BJ (cell line): ENCODE measurements around the gene DYNC2I2. TPM values are rescaled to one million over a fixed set of nuclear protein-coding genes. Genes with fewer than 3 reads are reported as not detected.
"Not testable (repeated sequence)": the region's sequence is repeated elsewhere in the genome, so short reads cannot be mapped to it uniquely, and the experiment has no call there.

Source experiments
- CTCF ChIA-PET: fragments of 350-600 bp; formaldehyde crosslinking; extraction: SDS; loops from one replicate; lab custom pipeline; 2021; ENCODE audit warnings: antibody characterized with exemption, inconsistent platforms; lab: Yijun Ruan, JAX
- POLR2A ChIA-PET: fragments of 300-600 bp; sonication (Branson Sonifier 250); formaldehyde crosslinking; extraction: SDS; loops from one replicate; lab custom pipeline; 2021; ENCODE audit warnings: antibody characterized with exemption; lab: Charles Lee
- DNase-seq: peaks from one replicate; pipeline ENCODE4 v3.0.0-alpha.2; 2011; ENCODE audit warnings: low read depth
- H3K27me3 ChIP-seq: 2 replicates; pipeline ENCODE4 v1.6.0; 2011; ENCODE audit warnings: low read length; ENCODE audit not compliant: control insufficient read depth, insufficient read depth
- H3K36me3 ChIP-seq: 2 replicates; pipeline ENCODE4 v1.5.1; 2011; ENCODE audit warnings: low read length; ENCODE audit not compliant: control insufficient read depth, insufficient read depth
- H3K4me3 ChIP-seq: 2 replicates; pipeline ENCODE4 v1.5.1; 2011; ENCODE audit warnings: low read depth, mild to moderate bottlenecking, control low read depth, low read length
- polyA plus RNA-seq: library from polyadenylated mRNA; depleted of rRNA; stranded (reverse); fragments of >200 nt; gene quantifications from 2 replicates; pipeline ENCODE4 v1.2.3, GENCODE V29; 2011
- TF ChIP-seq, protein P1 (sequence below): IDR thresholded peaks from 2 replicates; pipeline ENCODE4 v1.5.1; 2011; ENCODE audit warnings: low read depth, mild to moderate bottlenecking, control low read depth, inconsistent platforms, low read length, moderate library complexity; ENCODE audit not compliant: insufficient read depth

Gene DYNC2I2
- polyA plus RNA-seq, 1 experiment: 50.4 TPM

GRCh38 chr9:128696923-128697707 lies 40.5 kb upstream of the DYNC2I2 start:
- no peaks in the 10 kb centered on the region for H3K27me3 ChIP-seq
- POLR2A ChIA-PET: no interaction called here
- TF ChIP-seq, protein P1, sequence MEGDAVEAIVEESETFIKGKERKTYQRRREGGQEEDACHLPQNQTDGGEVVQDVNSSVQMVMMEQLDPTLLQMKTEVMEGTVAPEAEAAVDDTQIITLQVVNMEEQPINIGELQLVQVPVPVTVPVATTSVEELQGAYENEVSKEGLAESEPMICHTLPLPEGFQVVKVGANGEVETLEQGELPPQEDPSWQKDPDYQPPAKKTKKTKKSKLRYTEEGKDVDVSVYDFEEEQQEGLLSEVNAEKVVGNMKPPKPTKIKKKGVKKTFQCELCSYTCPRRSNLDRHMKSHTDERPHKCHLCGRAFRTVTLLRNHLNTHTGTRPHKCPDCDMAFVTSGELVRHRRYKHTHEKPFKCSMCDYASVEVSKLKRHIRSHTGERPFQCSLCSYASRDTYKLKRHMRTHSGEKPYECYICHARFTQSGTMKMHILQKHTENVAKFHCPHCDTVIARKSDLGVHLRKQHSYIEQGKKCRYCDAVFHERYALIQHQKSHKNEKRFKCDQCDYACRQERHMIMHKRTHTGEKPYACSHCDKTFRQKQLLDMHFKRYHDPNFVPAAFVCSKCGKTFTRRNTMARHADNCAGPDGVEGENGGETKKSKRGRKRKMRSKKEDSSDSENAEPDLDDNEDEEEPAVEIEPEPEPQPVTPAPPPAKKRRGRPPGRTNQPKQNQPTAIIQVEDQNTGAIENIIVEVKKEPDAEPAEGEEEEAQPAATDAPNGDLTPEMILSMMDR: no peak
- H3K4me3 ChIP-seq: no peak overlapping the region
- CTCF ChIA-PET: interaction anchor here (1.3 to 2.0 kb wide), 3 partner anchors 13 to 62 kb away, joined by 3 to 11 read pairs (median 4); no protein-coding TSS in a partner anchor
- peaks cover 4% of the 10 kb centered on the region for H3K36me3 ChIP-seq
- DNase-seq: no peak

GRCh38 chr9:128694344-128694743 lies 37.7 kb upstream of the DYNC2I2 start:
- no peak overlapping the region for H3K4me3 ChIP-seq
- POLR2A ChIA-PET: no interaction called here
- no peak for DNase-seq
- CTCF ChIA-PET: interaction anchor here (6.3 kb wide), 1 partner anchor 7 kb away, joined by 41 read pairs; the partner anchor contains the start of gene PKN3
- TF ChIP-seq, protein P1: no peak
- peaks cover 4% of the 10 kb centered on the region for H3K36me3 ChIP-seq
- H3K27me3 ChIP-seq: no peaks in the 10 kb centered on the region

DNA sequence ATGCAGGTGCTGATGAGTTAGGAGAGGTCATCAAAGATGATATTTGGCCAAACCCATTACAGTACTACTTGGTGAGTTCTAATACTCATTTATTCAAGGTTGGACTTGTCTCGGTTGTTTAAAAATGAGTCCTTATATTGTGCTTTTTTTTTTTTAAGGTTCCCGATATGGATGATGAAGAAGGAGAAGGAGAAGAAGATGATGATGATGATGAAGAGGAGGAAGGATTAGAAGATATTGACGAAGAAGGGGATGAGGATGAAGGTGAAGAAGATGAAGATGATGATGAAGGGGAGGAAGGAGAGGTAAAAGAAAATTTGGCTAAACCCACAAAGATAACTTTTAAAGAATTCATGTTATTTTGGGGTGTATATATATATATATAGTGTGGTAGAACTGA lies 37.1 kb upstream of the DYNC2I2 start:
- H3K27me3 ChIP-seq, H3K36me3 ChIP-seq, POLR2A ChIA-PET, H3K4me3 ChIP-seq, DNase-seq: not testable (repeated sequence)
- CTCF ChIA-PET: interaction anchor here (6.3 kb wide), 1 partner anchor 7 kb away, joined by 41 read pairs; the partner anchor contains the start of gene PKN3

DNA sequence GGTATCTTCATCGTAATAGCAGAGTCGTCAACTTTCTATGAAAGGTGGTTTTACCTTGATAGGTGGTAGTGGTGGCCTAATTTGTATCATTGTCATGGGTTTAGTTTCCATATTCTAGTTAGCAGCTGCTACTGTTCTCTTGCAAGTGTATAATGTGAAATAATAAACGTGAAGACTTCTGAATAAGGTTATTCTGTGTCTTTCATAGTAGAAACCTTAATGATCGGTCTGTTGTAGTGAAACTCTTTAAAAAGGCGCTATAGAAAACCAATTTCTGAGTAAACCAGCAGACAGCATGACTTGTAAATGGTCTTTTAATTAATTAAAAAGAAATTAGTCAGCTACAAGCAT lies 34.0 kb upstream of the DYNC2I2 start:
- Histone ChIP-seq H3K27me3 (no peaks in the 10 kb centered on the region), H3K4me3 (peak overlapping the region; percentile 90), H3K36me3 (peaks cover 4% of the 10 kb centered on the region)
- TF ChIP-seq, protein P1: no peak
- POLR2A ChIA-PET: no interaction called here
- CTCF ChIA-PET: interaction anchor here (6.3 kb wide), 1 partner anchor 10 kb away, joined by 41 read pairs; the partner anchor contains the start of gene PKN3
- DNase-seq: no peak

DNA sequence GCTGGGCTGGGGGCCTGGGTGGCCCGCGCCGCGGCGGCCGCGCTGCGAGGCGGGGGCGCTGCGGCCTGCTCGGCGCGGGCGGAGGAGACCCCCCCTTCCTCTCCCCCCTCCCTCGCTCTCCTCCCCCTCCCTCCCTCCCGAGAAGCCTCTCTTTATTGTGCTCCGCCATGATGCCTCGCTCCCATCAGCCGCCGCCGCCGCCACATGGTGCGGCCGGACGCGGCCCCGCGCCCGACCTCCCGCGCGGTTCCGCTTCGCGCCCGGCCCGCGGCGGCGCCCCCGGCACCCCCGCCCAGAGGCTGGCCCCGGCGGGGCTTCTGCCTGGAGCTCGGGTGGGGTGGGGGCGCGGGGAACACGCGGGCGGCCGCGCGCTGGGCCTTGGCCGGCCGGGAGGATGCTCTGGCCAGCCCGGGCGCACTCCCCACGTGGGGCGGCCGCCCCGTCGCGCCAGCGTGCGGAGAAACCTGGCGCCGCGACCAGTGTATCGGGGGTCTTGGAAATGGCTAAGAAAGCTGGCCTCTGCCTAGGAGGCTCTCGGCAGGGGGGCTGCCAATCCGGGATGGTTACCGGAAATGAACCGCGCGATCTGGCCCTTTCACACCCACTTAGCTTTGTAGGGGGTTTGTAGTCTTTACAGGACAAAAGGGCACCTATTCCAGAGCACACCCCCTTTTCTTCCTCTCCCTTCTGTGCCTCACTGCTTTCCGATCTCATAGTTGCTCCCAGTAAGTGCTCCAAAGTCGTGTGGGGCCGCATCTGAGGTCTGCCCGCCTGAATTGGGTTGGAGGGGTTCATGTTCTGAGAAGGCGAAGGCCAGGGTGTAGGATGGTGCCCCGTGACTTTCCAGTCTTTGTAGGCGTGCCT lies 33.4 kb upstream of the DYNC2I2 start:
- TF ChIP-seq, protein P1: no peak
- POLR2A ChIA-PET: no interaction called here
- DNase-seq: no peak
- H3K36me3 ChIP-seq: peaks cover 4% of the 10 kb centered on the region
- CTCF ChIA-PET: interaction anchor here (6.3 kb wide), 1 partner anchor 11 kb away, joined by 41 read pairs; the partner anchor contains the start of gene PKN3
- no peaks in the 10 kb centered on the region for H3K27me3 ChIP-seq
- H3K4me3 ChIP-seq: peak overlapping the region; percentile 90
